Measurements from ENCODE around the gene TAF12.
A peak's percentile ranks its signal among the peaks of the same experiment; 100 is the strongest.
"Not testable (repeated sequence)": the region's sequence is repeated elsewhere in the genome, so short reads cannot be mapped to it uniquely, and the experiment has no call there.

The TAF12 gene

GRCh38 chr1:28642847-28643635 is at the start of gene TAF12:
TAF12 (minus strand) TSS chr1:28643067; CDS start chr1:28622081, 20,986 bp downstream.
- DNase-seq = peak; percentile 91

- DNase-seq = not testable (repeated sequence)
Observed at GRCh38 chr1:28691627-28692026, 48.8 kb upstream of the TAF12 start.

DNA sequence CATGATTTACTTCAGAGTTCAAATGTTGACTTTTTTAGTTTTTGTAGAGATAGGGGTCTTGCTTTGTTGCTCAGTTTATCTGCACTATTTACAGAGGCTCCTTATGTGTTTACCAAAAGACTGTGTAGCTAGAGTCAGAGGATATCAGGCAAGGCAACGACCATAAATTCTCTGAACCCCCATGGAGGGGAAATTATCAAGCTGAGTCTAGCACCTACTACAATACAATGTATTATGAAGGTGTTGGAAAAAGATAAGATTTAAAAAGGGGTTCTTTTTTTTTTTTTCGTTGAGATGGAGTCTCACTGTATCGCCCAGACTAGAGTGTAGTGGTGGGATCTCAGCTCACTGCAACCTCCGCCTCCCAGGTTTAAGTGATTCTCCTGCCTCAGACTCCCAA is 42.1 kb upstream of the TAF12 start:
- DNase-seq = no peak

DNA sequence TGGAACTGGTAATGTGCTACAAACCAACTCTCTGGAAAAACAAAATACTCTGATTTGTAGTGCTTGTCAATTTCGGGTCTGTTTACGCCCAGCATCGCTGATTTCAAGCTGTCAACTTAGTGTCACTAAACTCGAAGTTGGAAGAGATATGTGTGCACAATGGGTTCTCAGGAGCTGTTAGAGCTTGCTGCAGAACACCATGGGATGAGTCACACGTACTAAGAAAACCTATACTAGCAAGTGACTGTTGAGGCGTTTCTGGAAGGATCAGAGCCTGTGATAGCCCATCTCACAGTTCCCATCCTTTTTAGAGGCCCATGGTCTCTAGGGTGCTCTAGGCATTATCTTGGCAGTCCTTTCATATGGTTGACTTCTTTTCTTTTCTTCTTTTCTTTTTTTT is 40.0 kb upstream of the TAF12 start:
- DNase-seq = no peak

DNA sequence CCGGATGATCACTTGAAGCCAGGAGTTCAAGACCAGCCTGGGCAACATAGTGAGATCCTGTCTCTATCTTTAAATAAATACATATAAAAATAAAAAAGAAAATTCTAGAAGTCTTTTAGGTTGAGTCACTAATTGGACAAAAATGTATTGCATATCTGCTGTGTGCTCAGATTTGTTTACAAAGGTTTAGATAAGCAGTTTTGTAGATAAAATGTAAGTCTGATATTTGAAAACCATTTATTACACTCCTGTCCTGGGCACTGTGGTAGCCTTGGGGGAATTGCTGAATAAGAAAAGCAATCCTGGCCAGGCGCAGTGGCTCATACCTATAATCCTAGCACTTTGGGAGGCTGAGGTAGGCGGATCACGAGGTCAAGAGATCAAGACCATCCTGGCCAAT is 37.3 kb upstream of the TAF12 start:
- DNase-seq = no peak

GRCh38 chr1:28675924-28676257 is 33.0 kb upstream of the TAF12 start:
- DNase-seq = no peak

- DNase-seq = not testable (repeated sequence)
Observed at GRCh38 chr1:28672971-28673370, 30.1 kb upstream of the TAF12 start.

GRCh38 chr1:28671254-28671780 is 28.4 kb upstream of the TAF12 start:
- DNase-seq = no peak

- DNase-seq = peak; percentile 49
Observed at GRCh38 chr1:28668956-28669723, 26.3 kb upstream of the TAF12 start.

- DNase-seq = peak; percentile 87
Observed at GRCh38 chr1:28668191-28668955, 25.5 kb upstream of the TAF12 start, which contains the start of gene GMEB1. GMEB1 (plus strand) TSS chr1:28668784; CDS start chr1:28683613, 14,829 bp downstream.

GRCh38 chr1:28666806-28667205 is 23.9 kb upstream of the TAF12 start:
- no peak for DNase-seq

DNA sequence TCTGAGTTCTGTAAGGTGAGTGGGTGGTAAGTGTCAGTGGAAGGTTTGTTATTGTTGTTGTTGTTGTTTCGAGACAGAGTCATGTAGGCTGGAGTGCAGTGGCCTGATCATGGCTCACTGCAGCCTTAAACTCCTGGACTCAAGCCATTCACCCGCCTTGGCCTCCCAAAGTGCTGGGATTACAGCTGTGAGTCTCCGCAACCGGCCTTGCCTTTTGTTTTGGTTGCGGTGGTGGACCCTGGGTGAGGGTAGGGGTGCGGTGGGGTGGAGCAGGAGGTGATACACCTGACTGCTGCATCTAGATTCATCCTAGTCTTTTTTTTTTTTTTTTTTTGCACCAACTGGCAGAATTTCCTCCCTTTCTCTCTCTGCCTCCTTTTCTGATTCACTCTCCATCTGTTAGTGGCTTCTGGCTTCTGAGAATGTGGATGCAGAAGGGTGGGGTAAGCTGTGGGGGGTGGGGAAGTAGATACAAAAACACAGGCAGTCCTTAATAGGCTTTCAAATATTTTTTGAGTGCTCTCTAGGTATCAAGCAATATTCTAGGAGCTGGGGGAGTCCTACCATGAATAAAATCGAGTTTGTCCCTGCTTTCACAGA is 21.1 kb upstream of the TAF12 start:
- no peak for DNase-seq

GRCh38 chr1:28656335-28656734 is 13.5 kb upstream of the TAF12 start:
- no peak for DNase-seq

- DNase-seq = not testable (repeated sequence)
Observed at GRCh38 chr1:28655448-28656311, 12.8 kb upstream of the TAF12 start.

DNA sequence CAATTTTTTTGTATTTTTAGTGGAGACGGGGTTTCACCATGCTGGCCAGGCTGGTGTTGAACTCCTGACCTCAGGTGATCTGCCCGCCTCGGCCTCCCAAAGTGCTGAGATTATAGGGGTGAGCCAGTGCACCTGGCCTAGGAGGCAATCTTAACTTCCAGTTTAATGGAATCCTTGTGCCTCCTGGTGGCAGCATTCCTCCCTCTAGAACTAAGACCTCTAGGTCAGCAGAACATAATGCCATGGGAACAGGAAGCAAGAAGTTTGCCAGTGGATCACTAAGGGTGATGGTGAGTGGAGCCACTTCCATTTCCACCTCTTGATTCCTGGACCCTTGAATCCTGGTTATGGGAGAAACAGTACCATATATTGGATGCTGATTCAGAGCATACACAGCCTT is 11.0 kb upstream of the TAF12 start:
- DNase-seq = not testable (repeated sequence)

GRCh38 chr1:28653063-28653462 is 10.2 kb upstream of the TAF12 start:
- DNase-seq = not testable (repeated sequence)

DNA sequence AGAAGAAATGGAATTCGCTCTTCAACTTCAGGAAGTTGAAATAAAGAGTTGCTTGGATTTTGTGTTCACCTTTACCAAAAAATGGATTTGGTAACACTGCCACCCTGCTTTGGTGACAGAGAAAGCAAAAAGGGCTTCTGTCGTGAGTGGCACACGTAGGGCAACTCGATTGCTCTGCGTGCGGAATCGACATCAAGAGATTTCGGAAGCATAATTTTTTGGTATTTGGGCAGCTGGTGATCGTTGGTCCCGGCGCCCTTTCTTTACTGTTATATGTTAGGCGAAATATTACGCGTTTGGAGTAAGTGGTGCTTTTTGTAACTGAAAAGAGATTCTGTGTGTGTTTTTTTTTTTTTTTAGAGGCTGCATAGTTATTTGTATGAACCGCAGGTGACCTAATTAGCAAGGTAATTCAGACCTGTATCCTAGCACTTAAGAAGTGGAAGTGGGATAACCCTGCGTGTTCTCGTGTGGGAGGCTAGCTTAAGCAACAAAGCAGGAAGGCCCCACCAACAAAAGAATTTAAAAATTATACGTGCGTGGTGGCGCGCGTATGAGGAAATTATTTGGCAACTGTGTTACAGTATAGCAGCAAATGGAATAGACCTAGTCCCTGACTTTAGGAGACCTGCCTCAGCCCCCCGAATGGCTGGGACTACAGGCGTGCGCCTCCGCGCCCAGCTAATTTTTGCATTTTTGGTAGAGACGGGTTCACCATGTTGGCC is 5.8 kb upstream of the TAF12 start, which contains the start of gene RNU11:
Gene RNU11 (plus strand): TSS at position 127 of the 725 bp plus-strand sequence.
- peak; percentile 94 for DNase-seq

- peak; percentile 89 for DNase-seq
Observed at GRCh38 chr1:28648008-28648473, 5.2 kb upstream of the TAF12 start.

DNA sequence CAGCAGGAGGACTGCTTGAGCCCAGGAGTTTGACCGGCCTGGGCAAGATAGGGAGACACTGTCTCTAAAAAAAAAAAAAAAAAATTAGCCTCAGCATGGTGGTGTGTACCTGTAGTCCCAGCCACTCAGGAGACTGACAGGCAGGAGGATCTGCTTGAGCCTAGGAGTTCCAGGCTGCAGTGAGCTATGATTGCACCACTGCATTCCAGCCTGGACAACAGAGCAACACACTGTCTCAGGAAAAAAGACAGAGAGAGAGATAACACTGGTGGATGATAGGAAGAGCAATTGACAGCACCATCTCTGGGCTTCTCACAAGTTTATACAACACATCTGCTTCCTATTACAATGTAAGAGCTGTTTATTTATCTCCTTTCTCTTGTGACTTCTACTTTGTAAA is 3.2 kb upstream of the TAF12 start:
- no peak for DNase-seq

DNA sequence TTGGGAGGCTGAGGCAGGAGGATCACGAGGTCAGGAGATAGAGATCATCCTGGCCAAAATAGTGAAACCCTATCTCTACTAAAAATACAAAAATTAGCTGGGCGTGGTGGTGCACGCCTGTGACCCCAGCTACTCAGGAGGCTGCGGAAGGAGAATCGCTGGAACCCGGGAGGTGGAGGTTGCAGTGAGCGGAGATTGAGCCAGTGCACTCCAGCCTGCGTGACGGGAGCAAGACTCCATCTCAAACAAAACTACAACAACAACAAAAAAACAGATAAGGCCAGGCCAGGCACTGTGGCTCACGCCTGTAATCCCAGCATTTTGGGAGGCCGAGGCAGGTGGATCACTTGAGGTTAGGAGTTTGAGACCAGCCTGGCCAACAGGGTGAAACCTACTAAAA is 2.5 kb upstream of the TAF12 start:
- DNase-seq = not testable (repeated sequence)

GRCh38 chr1:28644494-28644893 is 1.6 kb upstream of the TAF12 start:
- DNase-seq = no peak

Data from stimulated activated CD4-positive, alpha-beta T cell treated with anti-CD3 and anti-CD28 coated beads, Interleukin-4, amount 100 ng/mL, for 24 hours (primary cell).